Left lung (tissue), 10 donors: Measurements from ENCODE around the gene KCTD3. TPM values are rescaled to one million over a fixed set of nuclear protein-coding genes. Genes with fewer than 3 reads are reported as not detected.

Source experiments
- ATAC-seq: fragments of 200-7000 bp; cut with Tn5 transposase; one replicate; pipeline ENCODE4 v1.9.1; 2020; ENCODE audit warnings: moderate library complexity
- DNase-seq, 4 donors: peaks; one replicate each; pipeline ENCODE4 v3.0.0-alpha.2; 2013 to 2020
- H3K27ac ChIP-seq, 2 donors: fragments of 200-600 bp; sonication (generic) in 1 of 2; one replicate each; pipeline versions ENCODE4 v1.5.0 to v1.8.0; 2020 to 2021
- H3K27me3 ChIP-seq, 2 donors: fragments of 200-600 bp; sonication (generic) in 1 of 2; one replicate each; pipeline versions ENCODE4 v1.5.0 to v1.8.0; 2020 to 2021
- H3K36me3 ChIP-seq, 2 donors: fragments of 200-600 bp; sonication (generic) in 1 of 2; one replicate each; pipeline versions ENCODE4 v1.5.0 to v1.8.0; 2020 to 2021
- H3K4me1 ChIP-seq, 2 donors: fragments of 200-600 bp; one replicate each; pipeline ENCODE4 v1.8.0; 2021
- H3K4me3 ChIP-seq, 2 donors: fragments of 200-600 bp; sonication (generic) in 1 of 2; one replicate each; pipeline versions ENCODE4 v1.5.0 to v1.8.0; 2020 to 2021; ENCODE audit warnings: mild to moderate bottlenecking in 1 of 2
- H3K9me3 ChIP-seq, 2 donors: fragments of 200-600 bp; sonication (generic) in 1 of 2; one replicate each; pipeline versions ENCODE4 v1.5.0 to v1.8.0; 2020 to 2021
- intact Hi-C, 2 donors: fragments of 100-400 bp; cut with DNase I; formaldehyde crosslinking; loops; one replicate each; pipeline versions ENCODE4 v1.11.2 to v1.14.2; 2022
- polyA plus RNA-seq, 6 donors: library from polyadenylated mRNA; unstranded; fragments of 120-200 nt; gene quantifications; one replicate each; pipeline ENCODE4 v1.2.1, GENCODE V29; 2013; ENCODE audit not compliant: insufficient read length in 6 of 6
- total RNA-seq, 2 donors: library from RNA; stranded (reverse); fragmentation: NEBNext Ultra II Directional; extraction: Animal tissue kit (Norgen Biotek cat#: 25700); gene quantifications; one replicate each; pipeline ENCODE4 v1.2.1, GENCODE V29; 2021
- TF ChIP-seq, protein P1 (sequence below), 2 donors: fragments of 200-600 bp; sonication (generic) in 1 of 2; IDR thresholded peaks; one replicate each; pipeline versions ENCODE4 v1.5.0 to v1.8.0; 2021; ENCODE audit warnings: antibody characterized with exemption in 2 of 2
- donor health status: DM: no; HTN: yes; CAD: no.
- donor health status: DM: no; HTN: no; CAD: no.

KCTD3 gene
- total and polyA plus RNA-seq, 8 donors: 19.8 to 81.2 (median 68.9) TPM

DNA sequence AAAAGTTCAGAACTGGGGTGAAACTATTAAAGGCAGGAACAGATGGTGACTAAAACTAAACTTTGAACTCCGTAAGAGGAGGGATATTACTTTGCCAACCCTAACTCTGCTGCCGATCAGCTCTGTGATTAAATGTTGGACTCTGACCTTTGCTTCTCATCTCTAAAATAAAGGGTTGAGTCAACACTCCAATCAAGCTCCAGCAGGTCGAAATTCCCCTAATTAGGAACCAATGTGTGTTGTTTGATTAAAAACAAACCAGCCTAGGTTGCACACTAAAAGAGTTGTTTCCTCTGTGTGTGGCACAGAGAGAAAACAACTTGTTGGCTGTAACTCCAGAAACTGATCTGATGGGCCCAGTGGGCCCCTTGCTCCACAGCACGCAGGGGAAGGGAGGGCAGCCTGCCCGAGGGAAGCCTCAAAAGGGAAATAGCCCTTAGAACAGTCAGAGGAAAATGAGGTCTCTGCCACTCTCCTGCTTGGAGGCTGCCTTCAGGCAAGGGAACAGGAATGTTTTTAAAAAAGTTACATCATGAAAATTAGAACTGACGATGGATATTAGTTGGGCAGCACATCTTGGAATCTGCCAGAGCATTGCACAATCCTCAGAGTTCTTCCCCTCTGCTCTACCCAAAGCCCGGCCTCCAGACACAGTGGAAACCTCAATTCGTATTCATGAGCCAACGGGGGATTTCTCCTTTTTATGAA is 69.3 kb downstream of the KCTD3 start:
- ATAC-seq: peak; percentile 67
- peak in 1 of 4 donors; percentile 52 for DNase-seq

DNA sequence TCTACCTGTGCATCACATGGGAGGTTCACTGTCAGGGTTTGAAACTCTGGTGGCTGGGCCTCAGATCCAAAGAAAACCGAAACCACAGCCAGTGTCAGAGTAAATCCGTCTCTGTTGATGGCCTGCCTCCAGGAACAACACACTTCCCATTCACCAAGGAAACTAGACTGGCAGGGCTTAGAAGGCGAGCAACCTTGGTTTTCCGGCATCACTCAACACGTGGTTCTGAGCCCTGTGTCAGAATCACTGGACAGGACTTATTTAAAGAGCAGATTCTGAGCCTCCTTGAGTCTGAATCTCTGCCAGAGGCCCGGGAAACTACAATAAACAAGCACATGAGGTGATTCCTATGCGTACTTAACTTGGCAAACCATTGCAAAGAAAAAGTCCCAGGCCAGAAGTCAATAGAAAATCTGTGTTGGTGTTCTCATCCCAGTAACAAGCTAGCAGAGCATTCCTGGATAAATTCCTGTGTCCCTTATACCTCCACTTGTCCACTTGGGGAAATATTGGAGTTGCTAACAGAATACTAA is 70.0 kb downstream of the KCTD3 start:
- TF ChIP-seq, protein P1, sequence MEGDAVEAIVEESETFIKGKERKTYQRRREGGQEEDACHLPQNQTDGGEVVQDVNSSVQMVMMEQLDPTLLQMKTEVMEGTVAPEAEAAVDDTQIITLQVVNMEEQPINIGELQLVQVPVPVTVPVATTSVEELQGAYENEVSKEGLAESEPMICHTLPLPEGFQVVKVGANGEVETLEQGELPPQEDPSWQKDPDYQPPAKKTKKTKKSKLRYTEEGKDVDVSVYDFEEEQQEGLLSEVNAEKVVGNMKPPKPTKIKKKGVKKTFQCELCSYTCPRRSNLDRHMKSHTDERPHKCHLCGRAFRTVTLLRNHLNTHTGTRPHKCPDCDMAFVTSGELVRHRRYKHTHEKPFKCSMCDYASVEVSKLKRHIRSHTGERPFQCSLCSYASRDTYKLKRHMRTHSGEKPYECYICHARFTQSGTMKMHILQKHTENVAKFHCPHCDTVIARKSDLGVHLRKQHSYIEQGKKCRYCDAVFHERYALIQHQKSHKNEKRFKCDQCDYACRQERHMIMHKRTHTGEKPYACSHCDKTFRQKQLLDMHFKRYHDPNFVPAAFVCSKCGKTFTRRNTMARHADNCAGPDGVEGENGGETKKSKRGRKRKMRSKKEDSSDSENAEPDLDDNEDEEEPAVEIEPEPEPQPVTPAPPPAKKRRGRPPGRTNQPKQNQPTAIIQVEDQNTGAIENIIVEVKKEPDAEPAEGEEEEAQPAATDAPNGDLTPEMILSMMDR (IDR thresholded peaks at IDR 0.05): no peak
- no peaks in the 10 kb centered on the region for H3K9me3 ChIP-seq
- no peak overlapping the region for H3K4me3 ChIP-seq
- peak overlapping the region in 1 of 2 donors; percentile 29 for H3K27ac ChIP-seq
- ATAC-seq (peak; percentile 67), DNase-seq (peak in 3 of 4 donors; percentile 2 to 33 (median 24))
- intact Hi-C loops: no loop called here
- no peaks in the 10 kb centered on the region for H3K27me3 ChIP-seq
- no peaks in the 10 kb centered on the region for H3K4me1 ChIP-seq
- H3K36me3 ChIP-seq: no peaks in the 10 kb centered on the region

More for the DNA sequence above, 69.3 kb downstream of the KCTD3 start:
- H3K4me1 ChIP-seq: no peaks in the 10 kb centered on the region
- TF ChIP-seq, protein P1 (IDR thresholded peaks at IDR 0.05): no peak
- intact Hi-C loops: no loop called here
- H3K27ac ChIP-seq: no peak overlapping the region
- no peaks in the 10 kb centered on the region for H3K27me3 ChIP-seq
- no peaks in the 10 kb centered on the region for H3K9me3 ChIP-seq
- H3K4me3 ChIP-seq: no peak overlapping the region
- H3K36me3 ChIP-seq: no peaks in the 10 kb centered on the region

DNA sequence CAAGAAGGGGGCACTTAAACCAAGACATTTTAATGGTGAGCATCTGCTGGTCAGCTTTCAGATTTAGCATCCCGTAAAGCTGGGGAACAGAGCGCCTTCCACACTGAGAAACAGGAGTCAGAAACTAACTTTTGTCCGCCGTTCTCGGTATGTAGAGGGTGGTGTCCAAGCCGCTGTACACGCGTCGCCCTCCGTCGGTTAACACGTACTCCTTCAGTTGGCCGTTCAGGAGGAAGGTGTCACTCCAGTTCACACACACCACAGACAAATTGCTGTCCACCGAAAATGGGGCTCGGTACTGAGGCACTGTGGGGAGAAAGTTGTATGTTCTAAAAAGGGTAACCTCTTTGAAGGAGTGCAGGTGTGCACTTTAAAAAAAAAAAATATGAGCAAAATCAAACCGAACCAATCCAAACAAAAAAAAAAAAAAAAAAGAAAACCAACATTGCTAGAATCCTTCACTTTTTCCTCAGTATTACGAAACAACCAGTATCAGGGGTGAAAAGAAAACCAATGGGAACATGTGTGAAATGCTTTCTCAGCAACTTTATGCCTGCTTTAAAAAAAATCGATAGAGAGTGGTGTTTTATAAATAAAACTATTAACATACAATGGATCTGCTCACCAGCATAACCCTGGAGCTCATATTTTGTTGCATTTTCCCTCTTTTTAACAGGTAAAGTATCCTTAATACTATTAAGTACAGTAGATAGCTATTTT is 73.5 kb downstream of the KCTD3 start:
- no peaks in the 10 kb centered on the region for H3K9me3 ChIP-seq
- no peaks in the 10 kb centered on the region for H3K36me3 ChIP-seq
- intact Hi-C loops: no loop called here

DNA sequence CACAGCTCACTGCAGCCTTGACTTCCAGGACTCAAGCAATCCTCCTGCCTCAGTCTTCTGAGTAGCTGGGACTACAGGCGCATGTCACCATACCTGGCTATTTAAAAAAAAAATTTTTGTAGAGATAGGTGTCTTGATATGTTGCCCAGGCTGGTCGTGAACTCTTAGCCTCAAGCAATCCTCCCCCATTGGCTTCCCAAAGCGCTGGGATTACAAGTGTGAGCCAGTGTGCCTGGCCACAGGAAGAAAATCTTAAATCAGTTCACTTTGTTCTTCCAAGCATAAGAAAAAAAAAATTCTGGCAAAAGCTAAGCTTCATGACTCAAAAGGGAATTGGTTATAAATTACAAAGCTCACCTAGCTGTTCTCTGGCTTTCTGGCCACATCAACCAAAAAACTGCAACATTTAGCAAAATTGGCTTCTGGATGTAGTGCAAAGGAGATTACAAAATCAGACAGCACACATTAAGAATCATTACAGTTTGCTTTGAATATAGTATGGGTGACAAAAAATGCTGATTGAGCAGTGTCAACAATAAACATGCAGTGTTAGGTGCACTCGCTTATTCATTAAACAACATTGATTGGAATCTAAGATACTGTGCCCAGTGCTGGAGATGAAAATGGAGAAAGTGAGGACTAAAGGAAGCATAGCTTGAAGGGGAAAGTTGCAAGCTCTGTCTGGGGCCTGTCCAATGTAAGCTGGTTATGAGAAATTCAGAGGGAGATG is 76.7 kb downstream of the KCTD3 start:
- Histone ChIP-seq H3K27me3 (no peaks in the 10 kb centered on the region), H3K9me3 (no peaks in the 10 kb centered on the region), H3K4me1 (no peaks in the 10 kb centered on the region), H3K27ac (no peak overlapping the region), H3K4me3 (no peak overlapping the region), H3K36me3 (no peaks in the 10 kb centered on the region)
- no peak for ATAC-seq
- intact Hi-C loops: no loop called here
- TF ChIP-seq, protein P1 (IDR thresholded peaks at IDR 0.05): no peak
- DNase-seq: no peak

More for the DNA sequence above, 73.5 kb downstream of the KCTD3 start:
- H3K27me3 ChIP-seq: no peaks in the 10 kb centered on the region
- H3K4me1 ChIP-seq: no peaks in the 10 kb centered on the region
- no peak overlapping the region for H3K27ac ChIP-seq
- no peak overlapping the region for H3K4me3 ChIP-seq
- ATAC-seq: no peak
- no peak for DNase-seq
- TF ChIP-seq, protein P1 (IDR thresholded peaks at IDR 0.05): no peak
